LNCAP (cell line): ENCODE data around the gene ZRANB3.

Source experiments
- CTCF ChIP-seq: fragments of 450-650 bp; IDR thresholded peaks from 2 replicates; pipeline ENCODE4 v1.5.1; 2017; ENCODE audit warnings: mild to moderate bottlenecking

Gene ZRANB3

GRCh38 chr2:135552887-135553286 lies 21.9 kb upstream of the ZRANB3 start:
- TF ChIP-seq CTCF: no peak

- no peak for TF ChIP-seq CTCF
Observed at GRCh38 chr2:135551356-135551755, 20.3 kb upstream of the ZRANB3 start.

- no peak for TF ChIP-seq CTCF
Observed at GRCh38 chr2:135547311-135547710, 16.3 kb upstream of the ZRANB3 start.

GRCh38 chr2:135546436-135546835 lies 15.4 kb upstream of the ZRANB3 start:
- TF ChIP-seq CTCF: no peak

GRCh38 chr2:135532581-135532980 lies 1.6 kb upstream of the ZRANB3 start:
- TF ChIP-seq CTCF: no peak

- TF ChIP-seq CTCF: no peak
Observed at GRCh38 chr2:135531231-135532197, 496 bp upstream of the ZRANB3 start, which contains the start of gene R3HDM1. Gene R3HDM1, plus strand, starts transcription at chr2:135531484. Its CDS starts 73,362 bp downstream, at chr2:135604846.

- no peak for TF ChIP-seq CTCF
Observed at GRCh38 chr2:135528006-135528405, 3.0 kb downstream of the ZRANB3 start.
